Stimulated activated CD4-positive, alpha-beta T cell treated with anti-CD3 and anti-CD28 coated beads, Interleukin-12 subunit alpha, Interleukin-12 subunit beta, amount 100 ng/mL, for 48 hours (primary cell): ENCODE results near the gene TTLL10.

ENCODE experiments used
- DNase-seq, 3 donors: peaks; one replicate each; pipeline ENCODE4 v3.0.0-alpha.2; 2020; ENCODE audit warnings: low read depth in 2 of 3, low spot score in 1 of 3

Gene TTLL10, protein sequence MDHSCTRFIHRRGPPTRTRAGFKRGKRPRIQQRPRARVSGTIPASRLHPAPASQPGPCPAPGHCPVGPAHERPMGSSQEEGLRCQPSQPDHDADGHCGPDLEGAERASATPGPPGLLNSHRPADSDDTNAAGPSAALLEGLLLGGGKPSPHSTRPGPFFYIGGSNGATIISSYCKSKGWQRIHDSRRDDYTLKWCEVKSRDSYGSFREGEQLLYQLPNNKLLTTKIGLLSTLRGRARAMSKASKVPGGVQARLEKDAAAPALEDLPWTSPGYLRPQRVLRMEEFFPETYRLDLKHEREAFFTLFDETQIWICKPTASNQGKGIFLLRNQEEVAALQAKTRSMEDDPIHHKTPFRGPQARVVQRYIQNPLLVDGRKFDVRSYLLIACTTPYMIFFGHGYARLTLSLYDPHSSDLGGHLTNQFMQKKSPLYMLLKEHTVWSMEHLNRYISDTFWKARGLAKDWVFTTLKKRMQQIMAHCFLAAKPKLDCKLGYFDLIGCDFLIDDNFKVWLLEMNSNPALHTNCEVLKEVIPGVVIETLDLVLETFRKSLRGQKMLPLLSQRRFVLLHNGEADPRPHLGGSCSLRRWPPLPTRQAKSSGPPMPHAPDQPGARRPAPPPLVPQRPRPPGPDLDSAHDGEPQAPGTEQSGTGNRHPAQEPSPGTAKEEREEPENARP

DNA sequence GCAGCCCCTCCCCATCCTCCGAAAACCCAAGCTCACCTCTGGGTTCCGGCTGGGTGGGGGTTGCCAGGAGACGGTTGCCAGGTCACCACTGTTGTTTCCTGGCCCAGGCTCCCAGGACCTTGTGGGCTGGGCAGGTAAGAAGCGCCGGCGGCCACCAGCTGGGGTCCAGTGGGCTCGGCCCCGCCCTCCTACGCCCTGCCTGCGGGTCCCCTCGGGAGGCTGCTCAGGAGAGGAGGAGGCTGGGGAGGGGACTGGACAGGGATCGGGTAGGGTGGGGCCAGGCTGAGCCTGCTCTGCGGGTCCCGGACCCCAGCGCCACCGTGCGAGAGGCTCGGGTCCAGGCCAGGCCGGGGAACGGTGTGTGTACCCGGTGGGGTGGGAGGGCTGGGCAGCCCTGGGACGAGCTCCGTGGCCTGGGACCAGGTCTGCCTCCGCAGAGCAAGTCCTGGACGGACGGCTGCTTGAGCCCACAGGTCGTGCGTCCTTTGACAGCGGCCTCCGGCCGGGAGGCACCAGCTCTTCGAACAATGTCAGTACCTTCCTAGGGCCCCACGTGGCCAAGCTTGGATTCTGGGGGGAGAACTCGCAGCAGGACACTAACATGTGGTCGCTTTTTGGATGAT lies at the start of gene TTLL10:
Gene TTLL10 (plus strand): TSS at position 88 of the 623 bp plus-strand sequence. CDS start 5,336 bp downstream, outside the sequence.
- no peak for DNase-seq

DNA sequence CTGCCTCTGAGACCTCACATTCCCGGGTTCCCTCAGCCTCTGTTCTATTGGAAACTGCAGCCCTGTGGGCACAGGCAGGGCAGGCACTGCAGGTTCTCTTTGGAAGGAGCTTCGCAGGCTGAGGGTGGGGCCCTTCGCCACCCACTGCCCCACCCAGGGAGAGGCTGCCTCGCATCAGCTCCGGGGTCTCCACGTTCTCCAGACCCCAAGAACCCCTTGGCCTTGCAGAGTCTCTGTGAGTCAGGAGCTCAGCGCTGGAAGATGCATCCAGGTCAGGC lies 49.2 kb upstream of the TTLL10 start:
- no peak for DNase-seq

DNA sequence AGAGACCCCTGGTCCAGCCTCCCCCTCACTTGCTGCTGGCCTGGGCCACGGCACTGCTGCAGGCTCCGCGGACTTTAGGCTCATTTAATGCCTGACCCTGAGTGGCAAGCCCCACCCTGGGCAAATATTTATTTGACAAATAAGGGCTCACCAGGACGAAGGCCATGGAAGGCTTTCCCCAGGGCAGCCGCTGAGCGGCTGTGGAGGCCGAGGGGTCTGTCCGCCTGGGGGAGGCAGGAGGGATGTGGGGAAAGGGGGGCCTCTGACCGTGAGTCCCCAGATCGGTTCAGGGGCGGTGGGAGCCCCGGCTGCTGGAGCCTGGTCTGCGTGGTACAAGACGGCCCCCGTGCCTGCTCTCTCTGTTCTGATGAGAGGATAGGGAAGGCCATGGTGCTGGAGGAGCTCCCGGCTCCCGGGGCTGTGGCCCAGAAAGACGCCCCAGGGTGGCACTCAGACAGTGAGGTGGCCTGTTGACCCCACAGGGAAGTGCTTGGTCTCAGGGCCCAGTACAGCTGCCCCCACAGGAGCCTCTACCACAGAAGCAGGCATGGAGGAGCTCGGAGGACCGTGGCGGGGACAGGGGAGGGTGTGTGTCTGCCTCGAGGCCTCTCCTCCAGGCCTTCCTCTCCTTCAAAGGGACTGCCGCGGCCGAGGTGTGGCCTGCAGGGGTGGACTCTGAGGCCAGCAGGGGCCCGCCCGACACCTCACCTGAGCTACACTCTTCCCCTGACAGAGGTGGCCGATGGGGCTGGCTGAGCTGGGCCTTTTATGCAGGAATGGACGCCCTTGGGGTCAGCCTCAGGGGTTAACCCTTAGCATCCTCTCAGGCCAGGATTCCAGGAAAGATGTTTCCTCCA lies 48.7 kb upstream of the TTLL10 start:
- DNase-seq = no peak

DNA sequence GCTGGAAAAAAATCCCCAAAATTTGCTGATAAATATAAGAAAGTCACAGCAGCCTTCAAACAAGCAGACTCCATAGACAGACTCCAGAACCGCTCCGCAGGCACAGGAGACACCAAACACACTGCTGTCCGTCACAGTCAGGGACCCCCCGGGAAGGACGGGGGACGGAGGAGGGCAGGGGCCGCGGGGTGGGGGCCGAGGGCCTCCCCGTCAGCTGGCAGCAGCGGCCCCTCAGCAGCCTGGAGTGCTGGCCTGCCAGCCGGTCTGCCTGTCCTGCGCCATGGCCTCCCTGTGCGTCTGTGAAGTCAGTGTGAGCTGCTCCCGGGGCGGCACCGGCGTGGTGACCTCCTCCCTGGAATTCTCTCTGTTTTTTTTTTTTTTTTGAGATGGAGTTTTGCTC lies 47.7 kb upstream of the TTLL10 start:
- no peak for DNase-seq

GRCh38 chr1:1127551-1128451 lies 45.9 kb upstream of the TTLL10 start:
- no peak for DNase-seq

- DNase-seq = no peak
These were observed 45.1 kb upstream of the TTLL10 start for GRCh38 chr1:1128454-1129139.

DNA sequence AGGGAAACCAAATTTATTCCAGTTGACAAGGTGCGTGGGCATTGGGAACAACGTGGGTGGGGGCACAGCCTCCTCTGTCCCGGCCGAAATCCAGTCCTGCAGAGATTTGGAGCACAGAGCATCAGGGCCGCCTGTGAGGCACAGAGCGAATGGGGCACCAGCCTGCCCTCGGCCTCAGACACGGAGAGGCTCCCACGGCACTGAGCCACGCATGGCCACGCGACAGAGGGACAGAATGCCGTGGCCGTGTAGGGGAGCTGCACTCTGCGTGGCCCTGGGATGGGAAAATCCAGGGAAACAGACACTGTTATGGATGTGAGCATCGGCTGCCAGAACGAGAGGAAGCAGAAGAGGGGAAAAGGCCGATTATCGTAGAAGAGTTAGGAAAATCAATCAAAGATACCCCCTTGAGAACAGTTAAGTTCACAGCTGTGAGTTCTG lies 44.3 kb upstream of the TTLL10 start:
- DNase-seq = no peak

DNA sequence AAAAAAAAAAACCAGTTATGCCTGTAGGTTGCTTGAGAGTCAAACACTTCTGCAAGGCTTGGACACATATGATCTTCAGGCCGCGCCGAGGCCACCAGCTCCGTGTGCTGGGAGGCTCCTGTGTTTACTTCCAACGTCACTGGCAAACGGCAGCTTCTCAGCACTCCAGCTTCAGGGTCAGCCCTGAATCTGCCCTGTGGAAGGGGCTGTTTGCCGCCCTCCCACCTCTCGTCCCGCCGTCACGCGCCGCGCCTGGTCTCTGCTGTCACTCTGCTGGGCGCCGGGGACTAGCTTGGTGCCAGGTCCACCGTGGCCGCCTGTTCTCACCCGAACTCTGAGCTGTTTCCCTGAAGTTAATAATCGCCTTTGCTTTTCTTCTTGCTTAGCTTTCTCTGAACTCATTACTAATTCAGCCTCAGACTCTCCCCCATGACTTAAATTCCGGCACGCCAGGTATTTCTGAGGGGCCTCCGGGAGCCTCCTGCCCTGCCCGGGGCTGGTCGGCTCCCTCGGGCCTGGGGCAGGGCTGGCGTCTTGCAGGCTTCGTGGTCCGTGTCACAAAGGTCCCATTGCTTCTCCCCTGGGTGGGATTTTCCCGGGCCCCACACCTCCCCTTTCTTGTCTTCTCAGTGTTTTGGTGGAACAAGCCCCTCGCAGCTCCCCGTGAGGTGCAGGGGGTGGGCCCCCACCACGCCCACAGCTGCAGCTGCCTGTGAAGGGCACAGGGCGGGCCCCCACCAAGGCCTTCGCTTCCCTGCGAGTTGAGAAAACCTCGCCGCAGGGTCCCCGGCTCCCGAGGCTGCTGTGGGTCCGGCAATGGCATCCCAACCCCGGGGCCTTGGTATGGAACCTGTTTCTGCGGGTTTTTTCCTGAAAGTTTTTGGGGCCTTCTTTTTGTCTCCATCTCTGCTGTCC lies 43.2 kb upstream of the TTLL10 start:
- DNase-seq = no peak

DNA sequence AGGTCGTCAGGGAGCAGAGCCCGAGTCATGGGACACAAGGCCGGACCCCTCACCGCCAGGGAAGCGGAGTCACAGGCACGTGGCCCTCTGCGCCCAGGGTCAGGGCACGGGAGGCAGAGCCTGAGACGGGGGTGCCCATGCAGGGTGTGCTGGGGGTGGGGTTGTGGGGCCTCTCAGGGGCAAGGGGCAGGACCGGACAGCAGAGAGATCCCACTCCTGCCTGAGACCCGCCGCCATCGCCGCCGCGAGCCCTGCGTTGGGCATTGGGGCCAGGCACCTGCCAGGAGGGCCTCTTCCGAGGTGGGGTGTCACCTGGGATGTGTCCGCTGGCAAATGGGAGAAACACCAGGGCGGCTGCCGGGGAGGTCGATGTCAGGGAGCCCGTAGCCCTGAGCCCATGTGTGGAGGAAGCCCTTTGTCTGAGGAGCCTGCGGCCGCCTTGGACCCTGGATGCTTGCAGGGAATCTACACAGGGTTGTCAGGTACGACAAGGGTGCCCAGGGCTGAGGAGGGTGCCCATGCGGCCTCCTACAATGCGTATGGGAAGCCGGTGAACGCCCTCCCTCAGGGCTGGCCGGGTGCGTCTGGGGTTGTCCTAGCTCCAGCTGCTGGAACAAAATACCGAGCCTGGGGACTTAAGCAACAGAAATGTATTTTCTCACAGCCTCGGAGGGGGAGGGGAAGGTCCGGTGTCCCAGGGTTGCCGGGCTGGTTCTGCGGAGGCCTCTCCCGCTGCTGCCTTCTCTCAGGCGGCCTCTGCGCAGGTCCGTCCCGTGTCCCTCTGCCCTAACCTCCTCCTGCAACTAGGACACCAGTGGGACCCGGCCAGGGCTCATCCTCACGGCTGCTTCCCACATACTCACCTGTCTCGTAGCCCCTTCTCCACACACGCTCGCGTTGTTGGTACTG lies 41.4 kb upstream of the TTLL10 start:
- no peak for DNase-seq

DNA sequence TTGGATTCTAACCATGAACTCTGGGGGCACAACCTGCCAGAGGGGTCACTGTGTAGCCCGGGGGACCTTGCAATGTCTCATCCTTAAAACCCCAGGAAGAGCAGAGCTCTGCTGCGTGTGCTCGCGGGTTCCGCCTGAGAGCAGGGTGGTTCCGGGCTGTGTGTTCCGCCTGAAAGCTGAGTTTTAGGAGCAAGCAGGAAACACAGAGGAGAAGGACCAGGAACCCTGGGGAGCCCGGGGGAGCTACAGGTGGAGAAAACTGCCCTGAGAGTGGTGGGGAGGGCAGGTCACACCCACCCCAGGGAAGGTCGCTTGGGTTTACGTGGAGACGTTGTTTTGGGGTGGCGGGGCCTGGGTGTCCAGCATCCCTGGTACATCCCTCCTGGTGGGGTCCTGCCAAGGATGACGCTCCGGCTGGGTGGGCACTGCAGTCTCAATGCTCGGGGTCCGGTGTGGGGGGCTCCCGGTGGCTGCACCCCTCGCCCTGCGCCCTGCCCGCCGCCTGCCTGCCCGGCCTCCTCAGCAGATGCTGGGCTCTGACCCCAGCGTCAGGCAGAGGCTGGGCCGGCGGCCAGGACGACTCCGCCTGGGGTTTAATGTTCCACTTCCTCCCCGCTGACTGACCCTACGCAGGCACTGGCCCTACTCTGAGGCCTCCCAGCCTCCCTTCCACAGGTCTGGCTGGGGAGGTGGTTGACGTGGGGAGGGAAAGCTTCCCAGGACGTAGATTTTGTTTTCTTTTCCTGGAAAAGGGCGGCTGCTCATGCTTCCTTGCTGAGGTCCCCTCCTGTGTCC lies 40.5 kb upstream of the TTLL10 start:
- DNase-seq = no peak

DNA sequence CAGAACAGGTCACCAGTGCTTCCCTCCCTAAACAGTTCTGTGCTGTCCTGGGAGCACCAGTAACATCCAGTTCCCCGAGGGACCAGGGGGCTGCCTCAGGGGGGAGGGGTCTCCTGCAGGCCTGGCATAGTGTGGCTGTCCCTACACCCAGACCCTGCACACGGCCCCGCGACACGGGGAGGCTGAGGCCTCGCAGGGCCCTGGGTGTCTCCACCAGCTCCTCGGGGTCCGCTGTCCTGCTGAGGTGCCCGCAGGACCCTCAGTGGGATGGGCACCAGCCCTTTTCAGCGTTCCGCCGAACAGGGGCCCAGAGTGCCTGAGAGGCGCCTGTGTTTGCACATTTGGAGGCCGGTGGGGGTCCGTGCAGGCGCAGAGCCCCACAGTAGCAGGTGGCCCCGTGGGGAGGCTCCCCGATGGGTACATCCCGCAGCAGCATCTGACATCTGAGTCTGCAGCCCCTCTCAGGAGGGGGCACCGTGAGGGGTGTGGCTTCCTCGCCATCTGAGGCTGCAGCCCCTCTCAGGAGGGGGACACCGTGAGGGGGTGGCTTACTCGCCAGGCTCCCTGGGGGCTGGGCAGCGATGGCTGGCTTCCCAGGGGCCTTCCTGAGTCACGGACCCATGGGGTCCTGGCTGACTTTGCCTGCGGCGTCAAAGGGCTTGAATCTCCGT lies 39.2 kb upstream of the TTLL10 start:
- DNase-seq = no peak

GRCh38 chr1:1135339-1136136 lies 38.1 kb upstream of the TTLL10 start:
- no peak for DNase-seq

DNA sequence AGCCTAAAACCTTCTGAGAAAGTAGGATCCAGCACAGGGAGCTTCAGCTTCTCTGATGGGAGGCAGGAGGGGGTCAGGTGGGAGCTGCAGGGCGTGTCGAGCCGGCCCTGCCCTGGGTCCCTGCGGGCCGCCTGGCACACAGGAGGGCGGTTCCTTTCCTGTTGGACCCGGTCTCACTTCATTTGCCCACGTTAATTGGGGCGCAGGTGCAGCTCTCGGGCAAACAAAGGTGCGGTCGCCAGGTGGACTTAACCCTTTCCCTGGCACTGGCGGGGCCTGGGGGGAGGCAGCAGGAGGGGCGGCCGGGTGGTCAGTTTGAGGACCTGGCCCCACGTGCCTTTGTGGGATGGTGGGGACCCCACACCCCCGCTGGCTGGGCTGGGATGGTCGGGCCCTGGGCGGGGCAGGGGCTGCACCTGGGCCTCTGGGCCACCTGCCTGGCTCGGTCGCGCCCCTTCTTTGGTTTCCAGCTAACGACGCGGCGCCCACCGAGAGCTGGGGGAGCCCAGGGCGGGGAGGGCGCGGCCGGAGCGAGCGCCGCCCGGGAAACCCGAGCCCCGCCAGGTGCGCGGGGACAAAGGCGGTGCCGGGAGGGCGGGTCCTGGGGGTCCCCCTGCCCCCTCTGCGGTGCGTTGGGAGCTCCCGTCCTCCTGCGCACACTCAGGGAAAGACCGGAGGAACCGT lies 37.0 kb upstream of the TTLL10 start:
- no peak for DNase-seq

- peak; percentile 35 to 54 (median 43) for DNase-seq
These were observed 36.2 kb upstream of the TTLL10 start for GRCh38 chr1:1137256-1138045.
